Natural killer cell (primary cell): ENCODE measurements around the gene RSPRY1. TPM values are rescaled to one million over a fixed set of nuclear protein-coding genes. Genes with fewer than 3 reads are reported as not detected.

Source experiments
- ATAC-seq, 3 donors: fragments of 150-1000 bp in 2 of 3; fragments of 200-7000 bp in 1 of 3; cut with Tn5 transposase; 1 replicate in 1 of 3; 2 replicates in 2 of 3; pipeline ENCODE4 v1.10.0; 2021; ENCODE audit warnings: mild to moderate bottlenecking in 2 of 3, moderate library complexity in 2 of 3
- DNase-seq, 2 donors: peaks; one replicate each; pipeline versions ENCODE4 v3.0.0 to v3.0.0-alpha.2; 2013 to 2021; ENCODE audit warnings: mixed read lengths in 1 of 2
- H3K27ac ChIP-seq: one replicate; pipeline ENCODE4 v1.5.1; 2013; ENCODE audit warnings: mild to moderate bottlenecking, low read length
- H3K27me3 ChIP-seq: one replicate; pipeline ENCODE4 v1.6.1; 2013; ENCODE audit warnings: low read length; ENCODE audit not compliant: control insufficient read depth, insufficient read depth
- H3K36me3 ChIP-seq: one replicate; pipeline ENCODE4 v1.6.1; 2013; ENCODE audit warnings: low read length; ENCODE audit not compliant: control insufficient read depth, insufficient read depth
- H3K4me1 ChIP-seq: one replicate; pipeline ENCODE4 v1.6.1; 2013; ENCODE audit warnings: low read length; ENCODE audit not compliant: control insufficient read depth, insufficient read depth
- H3K4me3 ChIP-seq: one replicate; pipeline ENCODE4 v1.5.1; 2013; ENCODE audit warnings: low read length
- H3K9me3 ChIP-seq: one replicate; pipeline ENCODE4 v1.6.1; 2013; ENCODE audit warnings: low read length; ENCODE audit not compliant: control insufficient read depth, insufficient read depth
- H3K27ac Mint-ChIP-seq, 2 donors: one replicate each; pipeline ENCODE4 v1.8.0; 2022; ENCODE audit warnings: mild to moderate bottlenecking in 2 of 2, mixed read lengths in 2 of 2, moderate library complexity in 1 of 2
- H3K27me3 Mint-ChIP-seq, 2 donors: one replicate each; pipeline ENCODE4 v1.8.0; 2022; ENCODE audit warnings: low read depth in 2 of 2, mixed read lengths in 2 of 2
- H3K36me3 Mint-ChIP-seq: one replicate; pipeline ENCODE4 v1.8.0; 2022; ENCODE audit warnings: mixed read lengths
- H3K4me1 Mint-ChIP-seq, 2 donors: one replicate each; pipeline ENCODE4 v1.8.0; 2022; ENCODE audit warnings: mixed read lengths in 2 of 2
- H3K4me3 Mint-ChIP-seq: one replicate; pipeline ENCODE4 v1.8.0; 2022; ENCODE audit warnings: mild to moderate bottlenecking, moderate library complexity, mixed read lengths
- H3K9me3 Mint-ChIP-seq, 2 donors: one replicate each; pipeline ENCODE4 v1.8.0; 2022; ENCODE audit warnings: mixed read lengths in 2 of 2
- CTCF ChIP-seq: fragments of 200-600 bp; IDR thresholded peaks from one replicate; pipeline ENCODE4 v1.8.0; 2022; ENCODE audit warnings: antibody characterized with exemption
- WGBS: methylation state at CpG from one replicate; pipeline ENCODE4 v1.1.7; 2013; ENCODE audit warnings: missing lambda C conversion rate; ENCODE audit not compliant: insufficient coverage; 5-methylcytosine and 5-hydroxymethylcytosine counted together
- intact Hi-C: fragments of 100-400 bp; cut with micrococcal nuclease; formaldehyde crosslinking; loops from one replicate; pipeline ENCODE4 v1.14.2; 2022
- total RNA-seq, 4 donors: library from RNA; stranded (reverse); fragments of 120-200 nt in 1 of 4; gene quantifications; one replicate each; pipeline versions ENCODE4 v1.2.3 to v1.2.4, GENCODE V29; 2013 to 2022

RSPRY1 gene
- total RNA-seq, 3 donors from 2014 or later (not counting 1 experiment from before 2014, with no cell fraction given), result 22.6 to 26.6 (median 23.4) TPM

- H3K27ac Mint-ChIP-seq, result peak overlapping the region; percentile 37 to 79
- WGBS, result 83% methylated on average over 10 of the region's 10 CpGs
- Histone ChIP-seq H3K27me3 (no peaks in the 10 kb centered on the region), H3K4me1 (peaks cover 88% of the 10 kb centered on the region), H3K9me3 (no peaks in the 10 kb centered on the region), H3K36me3 (no peaks in the 10 kb centered on the region), H3K27ac (no peak overlapping the region), H3K4me3 (no peak overlapping the region)
- no peaks in the 10 kb centered on the region for H3K27me3 Mint-ChIP-seq
- DNase-seq, result no peak
- H3K4me1 Mint-ChIP-seq, result peaks cover 47 to 56% of the 10 kb centered on the region in 2 donors
- H3K36me3 Mint-ChIP-seq, result no peaks in the 10 kb centered on the region
- H3K4me3 Mint-ChIP-seq, result no peak overlapping the region
- intact Hi-C loops, result no loop called here
- H3K9me3 Mint-ChIP-seq, result no peaks in the 10 kb centered on the region
- no peak for ATAC-seq
- no peak for TF ChIP-seq CTCF
These were observed 47.7 kb upstream of the RSPRY1 start for GRCh38 chr16:57138281-57138935.

DNA sequence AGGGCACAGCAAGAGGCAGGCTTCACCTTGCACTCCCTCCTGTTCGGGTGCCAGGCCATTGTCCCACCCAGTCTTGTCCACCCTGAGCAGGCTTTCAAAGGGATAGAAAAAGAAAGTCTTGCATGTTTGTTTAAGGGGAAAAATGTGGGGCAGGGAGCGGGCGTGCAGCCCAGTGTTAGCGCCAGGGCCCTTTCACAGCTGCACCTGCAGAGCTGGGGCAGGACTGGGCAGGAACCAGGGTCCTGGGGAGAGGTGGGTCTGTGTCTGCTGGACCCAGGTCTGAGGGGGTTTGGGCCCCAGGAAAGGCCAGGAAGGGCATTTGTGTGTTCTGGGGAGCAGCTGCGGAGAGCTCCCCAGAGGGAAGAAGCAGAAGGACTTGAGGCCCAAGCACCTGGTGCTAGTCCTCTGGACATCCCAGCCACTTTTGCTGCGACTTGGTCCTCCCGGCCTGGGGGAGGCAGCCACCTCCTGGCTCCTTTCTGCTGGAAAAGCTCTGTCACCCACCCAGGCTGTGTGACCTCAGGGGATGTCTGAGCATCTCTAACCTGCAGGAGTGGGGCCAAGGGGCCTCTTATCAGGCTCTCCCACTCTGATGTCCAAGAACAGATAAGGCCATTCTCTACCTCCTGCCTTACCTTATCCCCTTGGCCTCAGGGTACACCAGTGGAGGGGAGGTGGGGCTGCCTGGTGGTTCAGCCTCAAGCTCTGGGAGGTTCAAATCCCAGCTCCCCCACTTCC lies 45.0 kb upstream of the RSPRY1 start:
- WGBS, result 93% methylated on average over 7 of the region's 7 CpGs
- H3K36me3 Mint-ChIP-seq, result no peaks in the 10 kb centered on the region
- Histone ChIP-seq H3K4me3 (no peak overlapping the region), H3K27ac (no peak overlapping the region), H3K4me1 (peaks cover 65% of the 10 kb centered on the region), H3K27me3 (no peaks in the 10 kb centered on the region), H3K36me3 (no peaks in the 10 kb centered on the region), H3K9me3 (no peaks in the 10 kb centered on the region)
- no peak for TF ChIP-seq CTCF
- intact Hi-C loops, result no loop called here
- no peak overlapping the region for H3K27ac Mint-ChIP-seq
- peaks cover 32 to 34% of the 10 kb centered on the region in 2 donors for H3K4me1 Mint-ChIP-seq
- no peaks in the 10 kb centered on the region for H3K9me3 Mint-ChIP-seq
- no peak overlapping the region for H3K4me3 Mint-ChIP-seq
- ATAC-seq, result no peak
- no peaks in the 10 kb centered on the region for H3K27me3 Mint-ChIP-seq
- DNase-seq, result no peak

- ATAC-seq, result peak in 1 of 3 donors; percentile 40
- Histone ChIP-seq H3K36me3 (no peaks in the 10 kb centered on the region), H3K27ac (no peak overlapping the region), H3K9me3 (no peaks in the 10 kb centered on the region), H3K4me1 (peaks cover 56% of the 10 kb centered on the region), H3K27me3 (no peaks in the 10 kb centered on the region), H3K4me3 (no peak overlapping the region)
- Mint-ChIP-seq H3K27me3 (no peaks in the 10 kb centered on the region), H3K36me3 (no peaks in the 10 kb centered on the region), H3K27ac (peak overlapping the region in 1 of 2 donors; percentile 63), H3K4me3 (no peak overlapping the region), H3K9me3 (no peaks in the 10 kb centered on the region), H3K4me1 (peaks cover 29 to 30% of the 10 kb centered on the region in 2 donors)
- TF ChIP-seq CTCF, result no peak
- peak in 1 of 2 donors; percentile 58 for DNase-seq
- 62% methylated on average over 15 of the region's 16 CpGs for WGBS
- intact Hi-C loops, result no loop called here
These were observed 44.1 kb upstream of the RSPRY1 start for GRCh38 chr16:57141822-57142631.
